ACHN (cell line): ENCODE measurements around the gene COL1A1.

Experiments used
- DNase-seq: peaks from one replicate; pipeline ENCODE4 v3.0.0-alpha.2; 2015
- in situ Hi-C: cut with HindIII; loops from 2 replicates; pipeline ENCODE4 v1.10.0; 2017; ENCODE audit warnings: low sequenced_read_pairs, low pct_ligation_motif_present, low pct_unique_long_range_greater_than_20kb

The COL1A1 gene

DNA sequence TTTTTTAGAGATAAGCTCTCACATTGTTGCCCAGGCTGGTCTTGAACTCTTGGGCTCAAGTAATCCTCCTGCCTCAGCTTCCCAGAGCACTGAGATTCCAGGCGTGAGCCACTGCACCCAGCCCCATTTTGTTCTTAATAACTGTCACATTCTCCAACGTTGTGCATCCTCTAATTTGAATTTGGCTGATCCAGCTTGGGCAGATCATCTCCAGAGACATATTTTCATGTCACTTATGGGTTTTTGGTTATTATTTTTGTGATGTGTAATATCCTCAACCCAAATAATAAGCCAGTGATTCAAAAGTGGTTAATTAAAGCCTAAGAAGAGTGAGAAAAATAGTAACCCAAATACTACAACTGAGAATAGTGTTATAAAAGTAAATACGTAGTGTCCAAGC is 16.2 kb upstream of the COL1A1 start:
- in situ Hi-C loops, result no loop called here
- DNase-seq, result no peak

DNA sequence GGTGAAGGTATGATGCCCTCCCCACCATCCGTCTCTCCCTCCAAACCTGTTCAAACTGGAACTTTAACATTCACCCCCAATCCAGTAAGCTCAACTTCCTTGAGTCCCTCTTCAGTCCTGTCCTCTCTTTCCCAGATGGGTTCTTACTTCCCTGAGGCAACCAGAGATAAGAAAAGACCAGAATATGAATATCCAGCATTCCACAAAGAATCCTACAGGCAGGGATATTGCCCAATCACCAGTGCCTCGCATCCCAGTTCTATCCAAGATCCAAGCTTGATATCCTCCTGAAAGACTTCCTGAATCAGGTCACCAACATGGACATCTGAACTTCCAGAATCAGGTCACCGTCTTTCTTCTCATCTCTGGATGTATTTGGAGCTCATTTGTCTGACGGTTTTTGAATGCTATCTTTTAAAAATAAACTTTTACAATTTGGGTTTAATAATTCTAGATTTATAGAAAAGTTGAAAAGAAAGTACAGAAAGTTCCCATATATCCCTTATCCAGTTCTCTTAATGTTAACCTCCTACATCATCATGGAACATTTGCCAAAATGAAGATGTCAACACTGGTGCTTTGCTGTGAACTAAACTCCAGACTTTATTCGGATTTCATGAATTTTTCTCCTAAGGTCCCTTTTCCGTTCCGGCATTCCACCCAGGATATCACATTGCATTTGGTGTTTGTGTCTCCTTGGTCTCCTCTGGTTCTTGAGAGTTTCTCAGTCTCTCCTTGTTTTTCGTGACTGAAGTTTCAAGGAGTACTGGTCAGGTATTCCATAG is 13.7 kb upstream of the COL1A1 start:
- no peak for DNase-seq
- in situ Hi-C loops, result no loop called here

DNA sequence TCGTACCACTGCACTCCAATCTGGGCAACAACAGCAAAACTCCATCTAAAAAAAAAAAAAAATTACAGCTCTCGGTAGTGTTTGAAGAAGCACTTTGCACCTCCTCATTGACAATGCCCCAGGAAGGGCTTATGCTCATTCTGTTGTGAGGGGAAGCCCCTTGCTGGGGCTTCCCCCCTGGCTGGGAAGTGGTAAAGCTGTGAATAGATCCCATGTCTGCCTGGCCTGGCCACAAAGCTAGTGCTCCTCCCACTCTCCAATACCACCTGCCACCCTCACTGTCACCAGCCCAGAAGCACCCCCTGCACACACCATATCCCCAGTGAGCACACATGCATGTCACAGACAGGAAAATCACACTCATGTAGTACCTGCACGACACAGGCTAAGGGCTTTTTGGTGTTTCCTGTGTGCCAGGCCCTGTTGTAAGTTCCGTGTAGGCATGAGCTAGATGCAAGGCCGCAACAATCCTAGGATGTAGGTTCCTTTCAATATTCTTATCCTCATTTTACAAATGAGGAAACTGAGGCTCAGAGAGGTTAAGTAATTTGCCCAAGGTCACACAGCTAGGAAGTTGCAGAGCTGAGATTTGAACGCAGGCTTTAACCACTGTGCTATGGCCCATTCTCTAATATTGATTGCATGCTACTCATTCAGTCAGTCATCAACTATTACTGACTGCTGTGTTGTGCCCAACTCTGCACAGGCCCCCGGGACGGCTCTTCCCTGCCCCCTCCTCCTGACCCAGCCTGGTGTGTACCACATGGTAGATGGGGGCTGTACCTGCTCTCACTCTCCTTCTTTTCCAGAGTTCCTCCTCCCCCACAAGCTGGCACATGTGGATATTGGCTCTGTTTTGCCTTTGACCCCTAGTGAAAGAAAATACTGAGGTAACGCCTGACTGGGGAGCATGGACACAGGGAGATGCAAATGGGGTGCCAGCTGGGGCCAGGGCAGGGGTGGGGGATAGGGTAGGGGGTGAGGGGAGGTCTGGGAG is 11.9 kb upstream of the COL1A1 start:
- DNase-seq, result peak; percentile 53
- in situ Hi-C loops, result no loop called here

DNA sequence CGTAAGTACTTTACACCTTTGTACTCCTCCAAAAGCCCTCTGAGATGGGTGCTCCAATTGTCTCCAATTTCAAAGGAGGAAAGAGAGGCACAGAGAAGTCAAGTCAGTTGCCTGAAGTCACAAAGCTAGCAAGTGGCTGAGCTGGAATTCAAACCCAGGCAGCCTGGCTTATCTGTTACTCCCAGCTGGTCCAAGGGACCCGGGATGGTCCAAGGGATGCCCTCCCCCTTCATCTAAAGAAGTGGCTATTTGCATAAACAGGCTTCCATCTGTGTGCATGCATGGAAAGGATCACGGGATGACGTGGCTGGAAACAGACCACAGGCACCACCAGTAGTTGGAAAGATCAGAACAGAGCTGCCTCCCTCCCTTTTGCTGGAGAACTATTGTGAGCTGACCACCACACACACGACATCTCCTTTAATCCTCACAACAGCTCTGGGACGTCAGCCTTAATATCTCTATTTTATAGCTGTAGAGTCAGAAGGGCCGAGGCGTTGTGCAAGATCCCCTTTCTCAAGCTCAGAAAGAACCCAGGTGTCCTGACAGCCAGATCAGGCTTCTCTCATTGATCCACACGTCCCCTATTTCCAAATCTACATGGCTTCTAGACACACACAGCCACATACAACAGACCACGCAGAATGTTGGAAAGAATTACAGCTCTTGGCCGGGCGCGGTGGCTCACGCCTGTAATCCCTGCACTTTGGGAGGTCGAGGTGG is 10.9 kb upstream of the COL1A1 start:
- no peak for DNase-seq
- in situ Hi-C loops, result no loop called here

DNA sequence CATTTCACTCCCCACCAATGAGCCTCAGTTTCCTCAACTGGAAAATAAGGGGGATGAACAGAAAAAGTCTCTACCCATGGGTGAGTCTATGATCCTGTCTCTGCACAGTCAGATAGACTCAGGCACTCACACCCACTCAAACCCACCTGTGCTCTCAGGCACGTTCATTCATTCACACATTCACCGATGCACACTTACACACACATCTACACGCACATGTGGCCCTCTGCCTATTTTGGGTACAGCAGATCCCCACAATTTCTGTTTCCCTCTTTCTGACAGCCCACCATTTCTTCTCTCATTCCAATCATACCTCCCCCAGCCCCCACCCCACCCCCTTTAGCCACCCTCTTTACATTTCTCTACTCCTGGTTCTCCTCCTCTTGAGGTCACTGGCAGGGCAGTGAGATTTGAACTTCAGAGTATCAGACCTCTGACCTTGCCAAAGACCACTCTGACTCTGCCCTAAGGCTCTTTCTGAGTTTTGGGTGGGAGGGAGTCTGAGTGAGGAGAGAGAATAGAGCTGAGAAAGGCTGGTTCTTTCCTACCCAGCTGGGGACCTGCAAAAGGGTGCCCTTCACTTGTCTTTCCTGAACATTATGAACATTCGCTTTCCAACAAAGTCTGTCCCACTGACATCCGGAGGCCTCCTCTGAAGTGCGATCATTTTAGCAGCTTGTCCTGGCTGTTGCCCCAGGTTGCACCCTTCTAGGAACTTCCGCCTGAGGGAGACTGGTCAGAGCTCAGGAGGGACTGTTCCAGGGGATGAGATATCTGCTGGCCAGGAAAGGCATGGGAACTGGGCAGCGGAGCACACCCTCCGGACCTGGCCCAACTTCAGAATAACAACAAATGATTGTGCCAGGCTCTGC is 10.1 kb upstream of the COL1A1 start:
- DNase-seq, result no peak
- in situ Hi-C loops, result no loop called here

DNA sequence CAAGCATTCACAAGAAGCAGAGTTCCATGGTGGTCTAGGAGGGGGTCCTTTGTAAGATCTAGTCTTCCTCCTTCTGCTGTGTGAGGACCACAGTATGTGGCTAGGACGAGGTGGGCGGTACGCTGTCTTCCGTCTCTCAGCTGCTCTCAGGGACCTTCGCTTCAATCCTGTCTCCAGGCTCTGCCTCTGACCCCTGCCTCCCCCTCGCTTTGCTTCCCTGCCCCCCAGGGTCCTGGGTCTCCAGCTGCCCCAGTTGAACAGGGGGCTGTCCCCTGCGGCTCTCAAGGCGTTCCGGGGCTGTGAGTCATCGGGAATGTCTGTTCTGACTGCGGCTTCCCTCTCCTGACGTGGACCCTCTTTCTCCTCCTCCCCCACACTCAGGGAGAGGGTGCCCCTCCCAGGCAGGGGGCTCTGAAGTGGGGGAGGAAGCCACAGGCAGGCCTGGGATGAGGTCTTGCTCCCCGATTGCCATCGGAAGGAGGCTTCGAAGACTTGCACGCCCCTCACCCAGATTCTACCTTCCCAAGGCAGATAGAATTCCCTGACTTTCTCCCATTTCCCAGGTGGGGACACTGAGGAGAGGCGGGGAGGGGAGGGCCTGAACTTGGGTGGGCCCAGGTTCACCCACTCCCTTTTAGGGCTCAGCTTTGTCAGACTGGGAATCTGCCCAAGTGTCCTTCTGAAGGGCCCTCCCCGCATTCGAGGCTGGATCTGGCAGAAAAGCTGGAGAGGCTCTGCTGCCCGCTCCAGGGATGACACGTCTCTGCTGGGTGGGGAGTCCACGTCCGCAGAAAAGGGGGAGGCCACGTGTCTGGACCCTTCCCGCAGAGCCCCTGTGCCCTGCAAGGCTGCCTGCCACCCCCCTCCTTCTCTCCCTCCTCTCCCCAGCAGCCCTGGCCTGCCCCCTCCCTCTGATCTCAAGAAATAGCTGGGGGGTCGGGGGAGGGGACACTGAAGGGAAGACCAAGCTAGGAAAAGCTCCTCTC is 9.1 kb upstream of the COL1A1 start:
- peak; percentile 93 for DNase-seq
- in situ Hi-C loops, result no loop called here

DNA sequence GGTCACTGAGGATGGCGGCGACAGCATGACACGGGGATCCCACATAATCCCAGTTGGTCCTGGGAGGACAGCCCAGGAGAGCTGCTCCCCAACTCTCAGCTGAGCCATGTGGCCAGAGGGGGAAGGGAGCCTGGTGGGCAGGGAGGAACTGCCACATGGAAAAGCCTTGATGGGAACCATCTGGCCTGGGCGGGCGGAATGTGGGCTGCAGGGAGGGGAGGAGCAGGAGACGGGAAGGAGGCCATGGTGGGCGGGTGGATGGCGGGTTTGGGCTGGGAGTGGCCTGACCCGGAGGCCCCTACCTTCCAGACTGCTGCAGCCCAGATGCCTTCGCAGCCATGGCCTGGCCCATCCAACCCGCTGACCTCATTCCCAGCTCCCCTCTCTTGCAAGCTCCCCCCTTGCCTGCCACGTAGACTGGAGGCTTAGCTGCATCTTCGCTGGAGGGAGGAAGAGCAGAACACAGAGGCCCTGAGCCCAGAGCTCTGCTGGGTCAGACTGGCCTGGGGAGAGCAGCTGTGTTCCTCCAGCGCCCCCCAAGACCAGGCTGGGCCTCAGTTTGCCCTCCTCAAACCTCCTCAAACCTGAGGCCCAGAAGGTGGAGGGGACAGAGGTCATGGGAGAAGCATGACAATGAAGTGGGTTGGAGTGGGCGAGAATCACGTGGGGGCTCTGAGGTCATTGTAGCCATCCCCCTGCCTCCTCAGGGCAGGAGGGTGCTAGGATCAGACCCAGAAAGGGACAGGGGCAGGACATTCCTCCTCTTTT is 8.2 kb upstream of the COL1A1 start:
- in situ Hi-C loops, result no loop called here
- DNase-seq, result peak; percentile 27

DNA sequence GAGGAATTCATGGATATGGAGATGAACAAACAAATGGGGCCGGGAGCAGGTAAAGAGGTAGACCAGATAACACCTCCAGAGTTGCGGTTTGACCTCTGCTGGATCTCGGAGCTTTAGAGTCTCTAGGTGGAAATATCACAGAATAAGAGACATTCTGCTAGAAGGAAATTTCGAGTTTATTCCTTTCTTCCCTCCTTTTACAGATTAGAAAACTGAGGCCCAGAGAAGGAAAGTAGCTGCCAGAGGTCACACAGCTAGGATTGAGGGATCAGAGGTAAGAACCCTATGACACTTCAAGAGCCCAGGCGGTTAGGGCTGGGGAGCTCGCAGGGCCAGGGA is 7.7 kb upstream of the COL1A1 start:
- DNase-seq, result no peak
- in situ Hi-C loops, result no loop called here

DNA sequence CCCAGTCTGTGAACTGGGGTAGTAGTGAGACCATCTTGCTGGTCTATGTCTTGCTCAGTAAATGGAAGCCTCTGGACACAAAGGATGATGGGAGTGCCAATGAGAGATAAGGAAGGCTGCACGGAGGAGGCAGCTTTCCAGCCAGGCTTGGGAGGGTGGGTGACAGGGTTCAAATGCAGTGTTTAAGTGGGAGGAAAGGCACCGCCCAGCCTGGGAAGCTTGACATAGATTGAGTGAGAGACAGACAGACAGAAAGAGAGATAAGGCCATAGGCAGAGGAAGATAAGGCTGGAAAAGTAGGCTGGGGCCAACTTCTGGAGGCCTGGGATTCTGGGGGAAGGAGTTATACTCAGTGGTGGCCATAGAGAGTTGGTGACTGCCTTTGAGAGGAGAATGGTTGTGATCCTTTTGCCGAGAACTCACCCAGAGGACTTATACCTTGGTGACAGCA is 7.2 kb upstream of the COL1A1 start:
- DNase-seq, result no peak
- in situ Hi-C loops, result no loop called here

DNA sequence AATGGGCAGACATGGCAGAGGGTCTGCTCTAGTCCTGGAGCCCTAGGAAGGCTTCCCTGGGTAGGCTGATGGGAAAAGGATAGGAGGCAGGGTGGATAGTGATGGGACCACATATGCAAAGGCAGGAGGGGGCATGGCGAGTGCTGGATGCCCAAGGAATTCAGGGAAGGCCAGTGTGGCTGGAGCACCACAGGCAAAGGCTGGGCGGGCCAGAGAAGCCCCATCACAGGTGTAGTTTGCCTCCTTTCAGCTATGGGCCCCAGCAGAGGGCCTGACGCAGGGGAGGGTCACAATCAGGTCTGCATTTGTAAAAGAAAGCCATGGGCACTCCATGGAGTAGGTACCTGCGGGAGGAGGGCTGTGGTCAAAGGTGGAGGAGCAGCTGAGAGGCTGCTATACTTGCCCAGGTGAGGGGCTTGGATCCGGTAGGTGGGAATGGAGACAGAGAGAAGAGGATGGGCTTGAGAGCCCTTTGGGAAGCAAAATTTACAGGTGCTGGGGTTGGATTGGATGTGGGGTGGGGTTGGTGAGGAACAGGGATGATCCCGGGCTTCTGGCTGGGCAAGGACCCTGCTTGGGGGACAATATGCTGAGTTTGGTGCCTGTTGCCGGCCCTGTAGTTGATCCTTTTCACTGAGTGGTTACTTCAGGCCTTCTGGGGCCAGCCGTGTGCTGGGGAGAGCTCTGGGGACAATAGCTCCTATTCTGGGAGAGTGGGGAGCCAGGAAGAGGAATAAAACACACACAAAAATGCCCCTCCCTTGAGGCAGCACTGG is 6.5 kb upstream of the COL1A1 start:
- no peak for DNase-seq
- in situ Hi-C loops, result no loop called here

DNA sequence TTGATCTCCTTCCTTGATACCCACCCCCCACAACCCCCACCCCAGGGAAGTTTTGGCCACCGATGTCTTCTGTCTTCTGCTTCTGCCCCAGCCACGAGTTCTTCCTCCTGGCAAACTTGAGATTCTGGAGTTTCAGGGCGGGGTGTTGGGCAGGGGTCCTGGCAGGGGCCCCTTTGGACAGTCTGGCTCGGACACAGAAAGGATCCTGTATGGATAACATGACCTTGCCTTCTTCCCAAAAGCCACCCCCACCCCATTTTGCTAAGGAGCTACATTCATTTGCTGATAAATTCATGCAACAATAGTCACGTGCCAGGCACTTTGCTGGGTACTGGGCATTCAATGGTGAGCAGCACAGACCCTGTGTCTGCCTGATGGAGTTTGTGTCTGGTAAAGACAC is 5.9 kb upstream of the COL1A1 start:
- no peak for DNase-seq
- in situ Hi-C loops, result no loop called here

DNA sequence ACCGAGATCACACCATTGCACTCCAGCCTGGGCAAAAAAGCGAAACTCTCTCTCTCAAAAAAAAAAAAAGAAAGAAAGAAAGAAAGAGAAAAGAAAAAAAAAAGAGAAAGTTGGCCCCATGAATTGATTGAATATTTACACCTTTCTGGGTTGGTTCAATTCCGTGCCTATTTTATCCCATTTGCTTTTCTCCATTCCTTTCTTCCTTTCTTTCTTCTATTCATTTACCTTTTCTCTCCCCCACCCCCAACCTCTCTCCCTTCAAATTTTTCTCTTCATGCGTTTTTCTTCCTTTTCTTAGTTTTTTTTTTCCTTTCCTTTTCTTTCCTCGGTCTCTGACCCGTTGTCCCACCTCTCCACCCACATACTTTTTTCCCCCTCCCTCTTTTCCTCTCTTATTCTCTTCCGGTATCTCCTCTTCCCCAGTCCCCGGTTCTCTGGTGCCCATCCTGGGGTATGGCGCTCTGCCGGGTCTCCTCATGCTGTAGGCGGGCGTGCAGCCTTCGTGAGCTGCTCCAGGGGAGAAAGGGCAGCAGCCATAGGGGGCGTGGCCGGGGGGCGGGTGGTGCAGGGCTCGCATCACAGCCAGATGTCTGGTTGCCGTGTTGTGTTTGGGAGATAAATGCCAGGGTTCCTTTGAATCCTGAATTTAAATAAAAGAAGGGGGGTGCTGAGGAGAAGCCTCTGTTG is 5.3 kb upstream of the COL1A1 start:
- DNase-seq, result no peak
- in situ Hi-C loops, result no loop called here

DNA sequence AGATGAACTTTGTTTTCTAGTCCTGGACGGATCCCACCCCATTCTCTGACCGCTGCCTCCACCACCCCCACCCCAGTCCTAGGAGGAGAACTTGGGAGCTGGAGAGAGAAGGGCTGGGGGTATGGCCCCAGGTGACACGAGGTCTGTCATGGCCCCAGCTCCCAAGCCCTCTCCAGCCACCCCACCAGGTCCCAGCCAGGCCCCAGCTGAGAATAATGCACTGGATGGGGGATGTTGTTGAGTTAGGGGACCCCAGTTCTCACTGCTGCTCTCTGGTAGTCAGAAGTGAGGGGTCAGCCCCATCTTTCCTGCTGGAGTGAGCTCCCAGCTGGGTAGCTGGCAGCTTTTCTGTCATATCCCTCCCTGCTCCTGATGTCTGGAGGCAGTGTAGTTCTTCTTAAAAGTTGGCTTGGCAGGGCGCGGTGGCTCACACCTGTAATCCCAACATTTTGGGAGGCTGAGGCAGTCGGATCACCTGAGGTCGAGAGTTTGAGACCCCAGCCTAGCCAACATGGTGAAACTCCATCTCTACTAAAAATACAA is 4.6 kb upstream of the COL1A1 start:
- in situ Hi-C loops, result no loop called here
- no peak for DNase-seq

DNA sequence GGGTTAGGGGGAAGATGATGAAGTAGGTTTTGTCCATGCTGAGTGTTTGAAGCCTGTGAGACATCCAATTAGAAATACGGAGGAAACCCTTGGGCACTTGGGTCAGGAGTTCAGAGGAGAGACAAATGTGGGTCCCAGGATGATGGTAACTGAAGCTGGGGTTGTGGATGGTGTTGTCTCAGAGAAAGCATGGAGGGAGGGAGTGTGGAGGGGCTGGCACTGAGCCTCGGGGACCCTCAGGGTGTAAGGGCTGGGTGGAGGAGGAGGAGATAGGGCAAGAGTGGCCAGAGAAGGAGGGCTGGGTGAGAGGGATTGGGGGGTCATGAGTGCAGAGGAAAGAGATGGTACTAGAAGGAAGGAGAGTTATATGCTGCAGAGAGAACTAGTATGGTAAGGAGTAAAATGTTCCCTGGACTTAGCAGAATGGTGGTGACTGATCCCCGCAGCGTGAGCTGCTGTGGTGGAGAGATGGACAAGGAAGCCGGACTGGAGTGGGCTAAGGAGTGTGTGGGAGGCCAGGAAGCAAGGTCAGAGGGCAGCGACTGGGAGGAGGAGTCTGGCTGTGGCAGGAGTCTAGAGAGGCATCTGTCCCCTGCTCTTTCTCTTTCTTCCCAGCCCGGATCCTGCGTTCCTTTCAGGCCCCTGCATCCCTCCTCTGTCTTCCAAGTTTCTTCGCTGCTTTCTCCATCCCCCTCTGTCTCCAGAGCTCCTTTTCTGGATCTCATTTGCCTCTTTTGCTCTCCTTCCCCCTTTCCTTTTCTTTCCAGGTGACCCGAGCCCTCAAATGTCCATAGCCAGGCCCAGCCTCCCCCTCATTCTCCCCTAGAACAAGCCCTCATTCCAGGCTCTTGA is 3.9 kb upstream of the COL1A1 start:
- in situ Hi-C loops, result no loop called here
- DNase-seq, result no peak
